HG02938 (cell line): ENCODE data around the gene DNAJB6.
A peak's percentile ranks its signal among the peaks of the same experiment; 100 is the strongest.
"Not testable (repeated sequence)": the region's sequence is repeated elsewhere in the genome, so short reads cannot be mapped to it uniquely, and the experiment has no call there.

Source experiments
- ATAC-seq: cut with Tn5 transposase; IDR thresholded peaks from one replicate; pipeline ENCODE4 v1.9.1; 2021; ENCODE audit warnings: mild to moderate bottlenecking, moderate library complexity; ENCODE audit not compliant: unreplicated experiment

The DNAJB6 gene

DNA sequence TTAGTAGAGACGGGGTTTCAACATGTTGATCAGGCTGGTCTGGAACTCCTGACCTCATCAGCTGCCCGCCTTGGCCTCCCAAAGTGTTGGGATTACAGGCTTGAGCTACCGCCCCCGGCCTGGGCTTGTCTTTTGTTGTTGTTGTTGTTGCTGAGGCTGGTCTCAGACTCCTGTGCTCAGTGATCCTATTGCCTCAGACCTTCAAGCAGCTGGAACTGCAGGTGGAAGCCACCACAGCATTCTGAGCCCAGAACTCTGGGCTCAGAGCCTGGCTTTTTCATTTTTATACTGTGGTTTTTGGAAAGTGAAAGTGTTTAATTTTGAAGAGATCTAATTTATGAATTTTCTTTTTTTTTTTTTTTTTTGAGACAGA lies 16.2 kb upstream of the DNAJB6 start:
- ATAC-seq = no peak

DNA sequence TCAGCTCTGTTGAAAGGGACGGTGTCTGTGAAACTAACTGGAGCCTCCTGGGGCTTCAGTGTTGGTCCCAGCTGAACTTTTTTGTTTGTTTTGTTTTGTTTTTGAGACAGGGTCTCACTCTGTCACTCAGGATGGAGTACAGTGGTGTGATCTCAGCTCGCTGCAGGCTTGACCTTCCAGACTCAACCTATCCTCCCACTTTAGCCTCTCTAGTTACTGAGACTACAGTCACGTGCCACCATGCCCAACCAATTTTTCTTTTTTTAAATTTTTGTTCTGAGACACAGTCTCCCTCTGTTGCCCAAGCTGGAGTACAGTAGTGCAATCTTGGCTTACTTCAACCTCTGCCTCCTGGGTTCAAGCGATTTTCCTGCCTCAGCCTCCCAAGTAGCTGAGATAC lies 13.4 kb upstream of the DNAJB6 start:
- ATAC-seq = no peak

DNA sequence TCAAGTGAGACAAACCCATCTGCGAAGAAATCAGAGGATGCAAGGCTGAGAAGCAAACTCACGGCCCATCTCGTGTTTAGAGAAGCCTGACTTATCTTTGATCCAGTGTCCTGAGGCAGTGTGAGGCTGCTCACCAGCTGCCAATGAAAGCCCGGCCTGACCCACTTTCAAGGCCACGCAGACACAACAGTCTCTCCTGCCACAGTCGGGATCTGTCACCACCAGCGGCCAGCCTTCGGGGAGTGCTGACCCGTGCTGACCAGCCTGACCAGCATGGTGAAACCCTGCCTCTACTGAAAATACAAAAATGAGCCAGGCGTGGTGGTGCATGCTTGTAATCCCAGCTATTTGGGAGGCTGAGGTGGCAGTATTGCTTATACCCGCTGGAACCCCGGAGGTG lies 7.4 kb upstream of the DNAJB6 start:
- ATAC-seq = no peak

DNA sequence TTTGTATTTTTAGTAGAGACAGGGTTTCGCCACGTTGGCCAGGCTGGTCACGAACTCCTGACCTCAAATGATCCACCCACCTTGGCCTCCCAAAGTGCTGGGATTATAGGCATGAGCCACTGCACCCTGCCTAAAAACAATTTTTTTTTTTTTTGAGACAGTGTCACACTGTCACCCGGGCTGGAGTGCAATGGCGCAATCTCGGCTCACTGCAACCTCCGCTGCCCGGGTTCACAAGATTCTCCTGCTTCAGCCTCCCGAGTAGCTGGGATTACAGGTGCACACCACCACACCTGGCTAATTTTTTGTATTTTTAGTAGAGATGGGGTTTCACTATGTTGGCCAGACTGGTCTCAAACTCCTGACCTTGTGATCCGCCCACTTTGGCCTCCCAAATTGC lies 6.2 kb upstream of the DNAJB6 start:
- ATAC-seq = not testable (repeated sequence)

DNA sequence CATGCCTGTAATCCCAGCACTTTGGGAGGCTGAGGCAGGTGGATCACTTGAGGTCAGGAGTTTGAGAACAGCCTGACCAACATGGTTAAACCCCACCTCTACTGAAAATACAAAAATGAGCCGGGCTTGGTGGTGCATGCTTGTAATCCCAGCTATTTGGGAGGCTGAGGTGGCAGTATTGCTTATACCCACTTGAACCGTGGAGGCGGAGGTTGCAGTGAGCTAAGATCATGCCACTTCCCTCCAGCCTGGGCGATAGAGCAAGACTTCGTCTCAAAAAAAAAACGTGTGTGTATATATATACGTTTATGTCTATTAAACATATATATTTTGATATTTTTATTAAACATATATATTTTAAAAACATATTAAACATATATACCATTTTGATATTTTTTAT lies 5.8 kb upstream of the DNAJB6 start:
- not testable (repeated sequence) for ATAC-seq

DNA sequence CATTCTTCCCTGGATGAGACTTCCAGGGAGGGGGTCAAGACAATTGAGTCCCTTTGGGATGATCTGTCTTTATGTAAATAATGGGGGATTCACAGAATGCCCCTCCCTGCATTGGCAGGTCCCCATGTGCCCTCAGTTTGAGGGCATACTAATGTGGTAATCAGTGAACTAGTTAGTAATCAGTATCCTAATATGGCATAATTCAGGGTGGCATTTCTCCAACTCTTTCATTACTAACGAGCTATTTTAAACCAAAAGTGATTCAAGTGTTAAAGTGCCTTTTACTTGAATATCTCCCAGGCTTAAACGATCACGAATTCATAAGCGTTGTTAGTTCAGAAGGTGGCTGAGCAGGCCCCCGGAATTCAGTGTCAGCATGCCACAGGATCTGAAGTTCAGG lies 1.6 kb upstream of the DNAJB6 start:
- ATAC-seq = no peak

DNA sequence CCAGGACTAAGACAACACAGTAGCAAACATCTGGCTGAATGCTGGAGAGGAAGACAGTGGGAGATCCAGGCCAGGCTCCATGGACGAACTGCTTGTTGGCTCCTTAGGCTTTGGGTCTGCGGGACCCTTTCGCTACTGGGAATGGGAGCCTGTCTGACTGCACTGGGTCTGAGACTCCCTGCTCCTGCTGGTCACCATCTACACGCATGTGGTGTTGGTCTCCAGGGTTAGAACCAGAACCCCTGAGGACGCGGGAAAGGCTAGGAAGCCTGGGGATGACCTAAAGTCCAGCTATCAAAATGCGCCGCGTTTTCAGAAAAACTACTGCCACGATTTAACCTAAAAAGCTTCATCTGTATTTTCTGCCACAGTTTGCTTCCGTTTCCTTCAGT lies 817 bp upstream of the DNAJB6 start:
- ATAC-seq = no peak

DNA sequence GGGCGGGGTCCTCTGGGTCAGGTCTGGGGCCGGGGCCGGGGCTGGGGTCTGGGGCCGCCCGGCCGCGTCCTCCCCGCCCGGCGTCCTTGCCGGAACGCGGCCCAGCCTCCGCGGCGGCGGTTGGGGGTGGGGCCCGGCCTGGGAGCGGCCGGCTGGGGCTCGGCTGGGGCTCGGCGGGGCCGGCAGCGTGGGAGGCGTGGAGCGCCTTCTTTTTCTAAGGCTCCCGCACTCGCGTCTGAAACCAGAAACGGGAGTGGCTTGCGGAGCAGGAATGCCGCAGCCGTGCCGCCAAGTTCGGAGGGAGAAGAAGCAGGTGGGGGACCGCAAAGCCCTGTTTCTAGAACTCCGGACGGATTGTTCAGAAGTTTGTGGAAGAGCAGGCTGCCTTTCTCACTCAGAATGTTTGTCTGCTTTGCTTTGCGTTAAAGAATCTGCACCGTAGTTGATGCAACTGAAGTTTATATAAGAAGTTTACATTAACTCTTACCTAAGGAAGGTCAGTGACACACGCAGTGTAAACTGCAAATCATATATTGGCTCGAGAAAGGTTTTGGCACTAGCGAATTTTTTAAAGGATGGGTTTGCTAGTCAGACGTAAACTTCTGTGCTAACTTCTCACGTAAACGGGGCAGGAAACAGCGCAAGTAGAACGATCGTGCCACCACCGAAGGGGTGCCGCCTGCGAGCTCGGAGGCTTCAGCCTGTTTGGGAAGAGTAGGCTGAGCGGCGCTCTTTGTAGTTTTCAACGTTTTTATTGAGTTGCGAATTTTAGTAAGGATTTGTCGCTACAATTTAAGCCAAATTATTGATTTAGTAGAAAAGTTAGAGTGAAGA lies 729 bp downstream of the DNAJB6 start:
- ATAC-seq = peak; percentile 45

DNA sequence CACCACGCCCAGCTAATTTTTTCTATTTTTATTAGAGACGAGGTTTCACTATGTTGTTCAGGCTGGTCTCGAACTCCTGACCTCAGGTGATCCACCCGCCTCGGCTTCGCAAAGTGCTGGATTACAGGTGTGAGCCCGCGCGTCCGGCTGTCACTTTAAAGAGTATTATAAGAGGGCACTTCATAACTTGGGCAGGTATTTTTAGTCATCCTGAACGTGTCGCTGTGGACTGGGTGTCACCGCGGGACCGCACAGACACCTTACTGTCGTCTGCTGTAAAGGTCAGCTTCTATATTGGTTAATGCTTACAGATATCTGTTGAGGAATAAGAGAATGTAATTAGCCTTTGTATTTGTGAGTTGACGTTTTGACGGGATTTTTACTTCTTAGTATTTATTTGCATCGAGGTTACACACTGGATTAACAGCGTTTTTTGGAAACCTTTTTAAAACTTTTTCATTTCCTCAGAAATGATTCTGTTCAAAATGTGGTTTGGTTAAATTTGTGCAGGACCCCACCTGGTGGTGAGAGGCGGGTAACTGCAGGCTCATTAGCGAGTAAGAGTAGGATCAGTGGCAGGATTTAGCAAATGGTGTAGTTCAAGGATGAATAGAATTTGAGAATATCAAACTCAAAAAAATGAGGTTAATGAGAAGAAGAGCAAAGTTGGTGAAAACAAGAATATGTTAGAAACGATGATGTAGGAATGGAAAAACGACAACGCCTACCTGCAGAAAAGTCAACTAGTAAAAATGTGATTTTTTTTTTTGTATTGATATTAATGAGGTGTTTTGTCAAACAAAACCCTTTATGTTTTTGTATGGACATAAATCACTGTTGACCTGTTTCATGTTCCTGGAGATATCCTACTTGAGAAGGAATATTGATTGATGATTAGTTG lies 3.2 kb downstream of the DNAJB6 start:
- ATAC-seq = peak; percentile 25

DNA sequence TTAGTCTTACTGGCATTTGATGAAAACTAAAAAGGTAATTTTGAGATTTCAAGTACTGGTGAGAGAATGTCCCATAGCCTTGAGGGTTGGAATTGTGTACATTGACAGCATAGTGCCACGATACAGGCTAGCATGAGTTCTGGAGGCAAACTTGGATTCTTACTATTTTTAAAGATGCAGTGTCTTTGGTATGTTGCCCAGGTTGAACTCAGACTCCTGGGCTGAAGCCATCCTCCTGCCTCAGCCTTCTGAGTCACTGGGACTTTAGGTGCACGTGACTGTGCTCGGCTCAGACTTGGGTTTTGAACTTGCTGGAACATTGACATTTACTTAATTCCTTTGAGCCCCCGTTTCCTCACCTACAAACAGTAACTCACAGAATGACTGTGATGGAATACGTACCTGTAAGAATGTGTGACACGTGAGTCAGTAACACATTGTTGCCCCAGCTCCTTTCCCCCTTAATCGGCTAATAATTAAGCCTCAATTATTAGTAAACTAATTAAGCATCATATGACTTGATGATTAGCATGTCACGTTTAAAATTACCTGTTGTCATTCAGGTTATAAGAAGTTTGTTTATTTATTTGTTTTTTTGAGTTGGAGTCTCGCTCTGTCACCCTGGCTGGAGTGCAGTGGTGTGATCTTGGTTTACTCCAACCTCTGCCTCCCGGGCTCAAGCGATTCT lies 10.6 kb downstream of the DNAJB6 start:
- no peak for ATAC-seq

DNA sequence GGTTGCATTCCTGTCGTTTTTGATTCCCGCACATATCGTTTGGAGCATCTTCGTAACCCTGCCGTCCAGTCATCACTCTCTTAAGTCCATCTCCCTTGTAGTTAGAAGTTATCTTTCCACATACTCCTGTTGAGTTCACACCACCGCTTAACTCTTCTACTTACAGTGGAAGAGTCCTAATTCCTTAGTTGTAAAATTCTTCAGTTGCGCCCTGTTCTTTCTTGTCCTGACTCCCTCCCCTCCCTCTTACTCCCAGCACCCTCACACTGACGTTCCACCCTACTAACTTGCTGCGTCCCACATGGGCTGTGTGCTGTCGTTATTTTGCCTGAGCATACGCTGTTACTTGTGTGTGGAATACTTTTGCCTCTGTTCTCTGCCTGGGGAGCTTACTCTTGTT lies 11.7 kb downstream of the DNAJB6 start:
- ATAC-seq = no peak

DNA sequence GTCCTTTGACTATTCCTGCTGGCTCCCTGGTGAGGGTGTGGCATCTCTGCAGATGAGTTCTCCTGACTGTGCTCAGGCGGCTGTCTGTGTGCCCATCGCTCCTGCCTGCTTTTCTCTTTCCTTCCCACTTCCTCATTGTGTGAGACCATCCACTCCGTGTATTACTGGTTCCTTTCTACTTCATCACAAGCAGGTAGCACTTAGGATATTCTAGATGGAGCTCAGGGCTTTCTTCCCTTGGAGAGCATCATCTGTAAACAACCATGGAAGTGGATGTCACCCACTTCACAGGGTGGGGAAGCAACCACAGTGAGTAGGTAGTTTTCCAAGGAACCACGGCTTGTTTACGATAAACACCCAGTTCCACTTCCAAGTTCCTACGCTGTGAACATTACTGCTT lies 15.7 kb downstream of the DNAJB6 start:
- ATAC-seq = no peak

DNA sequence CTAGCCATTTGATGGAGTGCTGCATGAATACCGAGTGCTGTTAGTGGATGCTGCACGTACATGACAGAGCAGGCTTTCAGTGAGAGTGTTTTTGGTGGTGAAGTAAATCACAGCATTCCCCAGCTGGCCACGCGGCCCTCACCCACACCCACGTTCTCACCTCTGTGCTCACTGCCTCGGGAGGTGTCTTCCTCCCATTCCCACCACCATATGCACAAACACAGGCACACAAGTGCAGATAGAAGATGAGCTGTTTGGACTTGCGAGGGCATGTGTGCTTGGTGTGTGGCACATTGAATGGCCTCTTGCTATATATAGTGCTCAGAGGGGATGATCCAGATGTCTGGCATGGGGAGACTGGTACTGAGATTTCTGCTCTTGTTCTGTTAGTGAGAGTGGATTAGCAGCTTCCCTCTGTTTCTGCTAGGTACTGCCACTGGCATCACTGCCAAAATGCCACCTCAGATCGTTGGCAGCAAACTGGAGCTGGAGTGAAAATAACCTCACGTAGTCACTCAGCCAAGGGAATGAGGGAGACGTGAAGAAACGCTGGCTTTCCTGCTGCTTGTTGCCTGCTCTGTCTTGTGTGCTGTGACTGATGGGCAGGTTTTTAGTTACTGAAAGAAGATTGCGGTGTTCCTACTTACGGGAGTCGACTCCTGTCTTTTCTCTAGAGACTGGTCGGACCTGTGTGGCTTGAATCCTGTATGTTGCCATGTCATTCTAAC lies 19.1 kb downstream of the DNAJB6 start:
- no peak for ATAC-seq

DNA sequence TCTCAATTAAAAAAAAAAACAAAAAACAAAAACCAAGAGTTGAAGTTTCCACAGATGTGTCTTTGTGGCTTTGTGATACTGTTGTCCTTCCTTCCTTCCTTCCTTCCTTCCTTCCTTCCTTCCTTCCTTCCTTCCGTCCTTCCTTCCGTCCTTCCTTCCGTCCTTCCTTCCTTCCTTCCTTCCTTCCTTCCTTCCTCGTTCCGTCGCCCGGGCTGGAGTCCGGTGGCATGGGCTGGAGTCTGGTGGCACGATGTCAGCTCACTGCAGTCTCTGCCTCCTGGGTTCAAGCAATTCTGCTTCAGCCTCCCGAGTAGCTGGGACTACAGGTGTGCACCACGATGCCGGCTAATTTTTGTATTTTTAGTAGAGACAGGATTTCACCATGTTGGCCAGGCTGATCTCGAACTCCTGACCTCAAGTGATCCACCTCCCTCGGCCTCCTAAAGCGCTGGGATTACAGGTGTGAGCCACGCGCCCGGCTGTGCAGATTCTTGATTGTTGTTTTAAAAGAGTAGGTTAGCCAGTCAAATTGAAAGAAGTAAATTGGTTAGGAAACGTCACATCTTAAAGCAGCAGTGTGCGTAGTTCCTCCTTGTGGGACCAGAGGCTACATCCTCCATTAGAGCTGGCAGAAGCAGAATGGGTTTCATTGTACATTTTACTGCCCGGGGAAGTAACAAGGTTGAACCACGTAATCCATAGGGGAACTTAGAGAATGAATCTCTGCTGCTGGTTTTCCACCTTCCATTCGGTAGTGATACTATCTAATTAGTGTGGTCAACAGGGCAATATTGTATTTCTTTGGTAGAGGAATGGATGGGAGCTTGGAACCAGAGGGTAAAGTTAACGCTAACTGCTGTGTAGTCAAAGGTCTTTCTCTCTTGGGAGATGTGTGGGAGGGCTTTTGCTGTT lies 20.6 kb downstream of the DNAJB6 start:
- ATAC-seq = peak; percentile 74

DNA sequence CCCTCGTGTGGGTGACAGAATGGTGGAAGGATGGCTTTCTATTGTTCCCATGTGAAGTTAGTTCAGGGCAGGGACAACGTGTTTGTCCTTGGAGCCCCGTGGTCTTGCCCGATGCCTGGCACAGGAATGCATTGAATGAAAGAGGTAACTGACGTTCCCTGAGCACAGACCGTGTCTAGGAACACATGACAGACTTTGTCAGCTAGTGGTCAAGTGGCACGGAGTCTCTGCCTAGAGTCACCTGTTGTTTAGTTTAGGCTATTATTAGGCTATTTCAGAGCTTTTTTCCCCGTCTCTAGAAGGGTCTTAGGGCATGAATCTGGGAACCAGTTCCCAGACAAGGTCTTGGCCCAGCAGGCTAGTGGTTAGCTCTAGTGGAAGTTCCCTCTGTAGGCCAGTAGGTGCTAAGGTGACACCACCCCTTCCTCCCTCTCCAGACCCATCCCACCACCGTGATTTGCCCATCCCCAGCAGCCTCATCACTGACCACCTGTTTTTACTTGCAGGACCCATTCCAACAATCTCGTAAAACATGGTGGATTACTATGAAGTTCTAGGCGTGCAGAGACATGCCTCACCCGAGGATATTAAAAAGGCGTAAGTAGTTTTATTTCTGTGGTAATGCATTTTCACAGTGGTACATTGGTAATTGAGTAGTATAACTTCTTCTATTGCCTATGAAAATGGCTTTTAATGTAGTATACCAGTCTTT lies 21.4 kb downstream of the DNAJB6 start:
- ATAC-seq = no peak

DNA sequence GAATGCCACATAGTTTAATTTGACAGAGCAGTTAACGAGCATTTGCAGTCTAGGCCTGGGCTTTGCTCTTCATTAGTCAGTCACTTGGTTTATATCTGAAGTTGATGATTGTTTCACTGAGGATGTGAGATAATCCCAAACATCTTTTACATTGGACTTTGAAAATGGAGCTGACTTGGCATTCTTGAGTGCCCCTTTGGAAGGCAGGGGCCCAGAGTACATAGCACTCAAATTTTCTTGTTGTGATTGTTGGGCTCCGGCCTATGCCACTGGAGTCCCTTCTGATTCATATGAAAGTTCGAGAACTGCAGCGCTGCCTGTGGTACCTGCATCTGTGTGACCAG lies 21.9 kb downstream of the DNAJB6 start:
- ATAC-seq = no peak

DNA sequence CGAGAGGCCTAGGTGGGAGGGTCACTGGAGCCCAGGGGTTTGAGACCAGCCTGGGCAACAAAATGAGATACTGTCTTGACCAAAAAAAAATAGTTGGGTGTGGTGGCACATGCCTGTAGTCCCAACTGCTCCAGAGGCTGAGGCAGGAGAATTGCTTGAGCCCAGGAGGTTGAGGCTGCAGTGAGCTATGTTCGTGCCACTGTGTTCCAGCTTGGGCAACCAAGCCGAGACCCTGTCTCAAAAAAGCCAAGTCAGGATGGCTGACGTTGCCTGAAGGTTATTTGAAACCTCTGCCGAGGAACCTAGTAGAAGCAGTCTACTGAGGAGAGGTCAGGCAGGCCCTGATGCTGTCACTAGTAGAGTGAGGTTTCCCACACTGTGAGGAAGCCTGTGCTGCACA lies 22.8 kb downstream of the DNAJB6 start:
- no peak for ATAC-seq

DNA sequence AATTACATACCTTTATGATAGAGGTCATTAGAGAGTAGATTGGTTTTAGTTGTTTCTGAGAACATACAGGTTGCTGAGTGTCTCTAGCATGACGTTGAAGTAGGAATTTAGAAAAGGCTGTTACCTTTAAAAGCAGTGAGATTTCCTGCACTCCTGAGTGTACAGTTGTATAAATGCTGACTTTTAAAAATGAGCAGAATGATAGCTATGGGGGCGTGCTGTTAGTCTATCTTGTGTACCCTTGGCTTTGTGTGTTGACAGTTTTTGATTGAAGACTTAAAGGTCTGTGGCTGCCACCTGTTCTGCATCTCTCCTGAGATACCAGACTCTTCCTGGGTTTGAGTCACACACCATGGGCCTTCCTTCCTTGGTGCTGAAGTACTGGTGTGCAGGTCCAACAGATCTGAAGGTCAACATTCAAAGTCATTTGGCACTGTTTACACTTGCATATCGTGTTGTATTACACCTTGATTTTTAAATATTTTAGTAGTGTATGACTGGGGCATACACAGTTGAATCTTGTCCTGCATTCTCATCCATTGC lies 23.8 kb downstream of the DNAJB6 start:
- no peak for ATAC-seq

DNA sequence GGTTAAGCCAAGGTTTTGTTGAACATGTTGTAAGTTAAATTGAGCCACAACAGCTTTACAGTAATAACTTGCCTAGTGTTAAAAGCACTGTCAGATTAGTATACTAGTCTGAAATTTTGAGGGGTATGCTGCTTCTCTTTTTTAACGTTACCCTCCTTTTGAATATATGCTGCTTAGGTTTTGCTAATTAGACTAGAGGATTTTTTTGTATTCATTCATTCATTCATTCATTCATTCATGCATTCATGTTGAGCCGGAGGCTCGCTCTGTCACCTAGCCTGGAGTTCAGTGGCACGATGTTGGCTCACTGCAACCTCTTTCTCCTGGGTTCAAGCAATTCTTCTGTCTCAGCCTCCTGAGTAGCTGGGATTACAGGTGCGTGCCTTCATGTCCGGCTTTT lies 24.7 kb downstream of the DNAJB6 start:
- no peak for ATAC-seq
